MCF 10A (cell line): ENCODE results near the gene SREBF1. TPM values are rescaled to one million over a fixed set of nuclear protein-coding genes. Genes with fewer than 3 reads are reported as not detected.

Experiments used
- BruUV-seq: library from RNA; stranded (reverse); fragments of 400-500 nt; replicated peaks from 2 replicates; lab custom pipeline; 2021; lab: Mats Ljungman, UMichigan
- CTCF ChIA-PET: fragments of 300-600 bp; sonication (Branson Sonifier 250); formaldehyde crosslinking; extraction: SDS; loops from one replicate; lab custom pipeline; 2021; ENCODE audit warnings: antibody characterized with exemption, inconsistent platforms; lab: Yijun Ruan, JAX
- POLR2A ChIA-PET: fragments of 300-600, 350-650 bp; sonication (Branson Sonifier 250); formaldehyde crosslinking; extraction: SDS; loops from one replicate; lab custom pipeline; 2020; ENCODE audit warnings: antibody characterized with exemption, inconsistent platforms; lab: Yijun Ruan, JAX
- DNase-seq: peaks from one replicate; pipeline ENCODE4 v3.0.0-alpha.2; 2018; ENCODE audit not compliant: unreplicated experiment
- H3K27ac Mint-ChIP-seq: one replicate; pipeline ENCODE4 v1.8.0; 2022; ENCODE audit warnings: mild to moderate bottlenecking, low read depth, mixed read lengths; ENCODE audit not compliant: unreplicated experiment
- H3K27me3 Mint-ChIP-seq: one replicate; pipeline ENCODE4 v1.8.0; 2022; ENCODE audit warnings: mixed read lengths; ENCODE audit not compliant: insufficient read depth, unreplicated experiment
- H3K36me3 Mint-ChIP-seq: one replicate; pipeline ENCODE4 v1.8.0; 2022; ENCODE audit warnings: mild to moderate bottlenecking, moderate library complexity, mixed read lengths; ENCODE audit not compliant: insufficient read depth, unreplicated experiment
- H3K4me1 Mint-ChIP-seq: one replicate; pipeline ENCODE4 v1.8.0; 2022; ENCODE audit warnings: mixed read lengths; ENCODE audit not compliant: insufficient read depth, unreplicated experiment
- H3K4me3 Mint-ChIP-seq: one replicate; pipeline ENCODE4 v1.8.0; 2022; ENCODE audit warnings: mild to moderate bottlenecking, moderate library complexity, mixed read lengths; ENCODE audit not compliant: unreplicated experiment
- H3K9me3 Mint-ChIP-seq: one replicate; pipeline ENCODE4 v1.8.0; 2022; ENCODE audit warnings: mixed read lengths; ENCODE audit not compliant: unreplicated experiment
- intact Hi-C: fragments of 100-400 bp; cut with micrococcal nuclease; formaldehyde crosslinking; loops from 2 replicates; pipeline ENCODE4 v1.14.1; 2022
- total RNA-seq: library from RNA; stranded (reverse); gene quantifications from 2 replicates; pipeline ENCODE4 v1.2.3, GENCODE V29; 2022
- TF ChIP-seq, protein P1 (sequence below): fragments of 200-600 bp; IDR thresholded peaks from one replicate; pipeline ENCODE4 v1.8.0; 2022; ENCODE audit warnings: antibody characterized with exemption, mild to moderate bottlenecking; ENCODE audit not compliant: unreplicated experiment

The SREBF1 gene
- total RNA-seq, 1 experiment from 2014 or later: 87.1 TPM

DNA sequence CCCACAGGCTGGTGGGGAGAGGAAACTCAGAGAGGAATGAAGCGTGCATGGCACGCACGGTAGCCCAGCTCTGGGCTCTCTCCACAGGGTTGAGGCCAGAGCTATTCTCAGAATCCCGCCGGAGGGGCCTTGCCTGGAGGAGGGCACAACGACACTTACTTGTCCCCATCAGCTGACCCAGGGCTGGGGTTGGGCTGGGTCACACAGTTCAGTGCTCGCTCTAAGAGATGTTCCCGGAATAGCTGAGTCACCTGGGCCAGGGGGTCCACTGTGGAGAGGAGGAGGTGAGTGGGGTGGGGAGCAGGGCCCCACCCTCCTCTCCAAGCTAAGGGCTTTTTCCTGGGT lies 21.8 kb downstream of the SREBF1 start:
- H3K9me3 Mint-ChIP-seq: no peaks in the 10 kb centered on the region
- H3K27ac Mint-ChIP-seq: no peak overlapping the region
- POLR2A ChIA-PET: interaction anchor here (4.0 kb wide), 1 partner anchor 26 kb away, joined by 17 read pairs; no protein-coding TSS in a partner anchor
- TF ChIP-seq, protein P1, sequence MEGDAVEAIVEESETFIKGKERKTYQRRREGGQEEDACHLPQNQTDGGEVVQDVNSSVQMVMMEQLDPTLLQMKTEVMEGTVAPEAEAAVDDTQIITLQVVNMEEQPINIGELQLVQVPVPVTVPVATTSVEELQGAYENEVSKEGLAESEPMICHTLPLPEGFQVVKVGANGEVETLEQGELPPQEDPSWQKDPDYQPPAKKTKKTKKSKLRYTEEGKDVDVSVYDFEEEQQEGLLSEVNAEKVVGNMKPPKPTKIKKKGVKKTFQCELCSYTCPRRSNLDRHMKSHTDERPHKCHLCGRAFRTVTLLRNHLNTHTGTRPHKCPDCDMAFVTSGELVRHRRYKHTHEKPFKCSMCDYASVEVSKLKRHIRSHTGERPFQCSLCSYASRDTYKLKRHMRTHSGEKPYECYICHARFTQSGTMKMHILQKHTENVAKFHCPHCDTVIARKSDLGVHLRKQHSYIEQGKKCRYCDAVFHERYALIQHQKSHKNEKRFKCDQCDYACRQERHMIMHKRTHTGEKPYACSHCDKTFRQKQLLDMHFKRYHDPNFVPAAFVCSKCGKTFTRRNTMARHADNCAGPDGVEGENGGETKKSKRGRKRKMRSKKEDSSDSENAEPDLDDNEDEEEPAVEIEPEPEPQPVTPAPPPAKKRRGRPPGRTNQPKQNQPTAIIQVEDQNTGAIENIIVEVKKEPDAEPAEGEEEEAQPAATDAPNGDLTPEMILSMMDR: no peak
- H3K4me1 Mint-ChIP-seq: peaks cover 16% of the 10 kb centered on the region
- intact Hi-C loops: no loop called here
- H3K27me3 Mint-ChIP-seq: no peaks in the 10 kb centered on the region
- BruUV-seq: no TSS peak
- H3K4me3 Mint-ChIP-seq: no peak overlapping the region
- CTCF ChIA-PET: interaction anchor here (0.5 to 1.1 kb wide), 3 partner anchors 11 to 200 kb away, joined by 3 to 4 read pairs (median 4); no protein-coding TSS in a partner anchor
- H3K36me3 Mint-ChIP-seq: peaks cover 69% of the 10 kb centered on the region
- DNase-seq: no peak

DNA sequence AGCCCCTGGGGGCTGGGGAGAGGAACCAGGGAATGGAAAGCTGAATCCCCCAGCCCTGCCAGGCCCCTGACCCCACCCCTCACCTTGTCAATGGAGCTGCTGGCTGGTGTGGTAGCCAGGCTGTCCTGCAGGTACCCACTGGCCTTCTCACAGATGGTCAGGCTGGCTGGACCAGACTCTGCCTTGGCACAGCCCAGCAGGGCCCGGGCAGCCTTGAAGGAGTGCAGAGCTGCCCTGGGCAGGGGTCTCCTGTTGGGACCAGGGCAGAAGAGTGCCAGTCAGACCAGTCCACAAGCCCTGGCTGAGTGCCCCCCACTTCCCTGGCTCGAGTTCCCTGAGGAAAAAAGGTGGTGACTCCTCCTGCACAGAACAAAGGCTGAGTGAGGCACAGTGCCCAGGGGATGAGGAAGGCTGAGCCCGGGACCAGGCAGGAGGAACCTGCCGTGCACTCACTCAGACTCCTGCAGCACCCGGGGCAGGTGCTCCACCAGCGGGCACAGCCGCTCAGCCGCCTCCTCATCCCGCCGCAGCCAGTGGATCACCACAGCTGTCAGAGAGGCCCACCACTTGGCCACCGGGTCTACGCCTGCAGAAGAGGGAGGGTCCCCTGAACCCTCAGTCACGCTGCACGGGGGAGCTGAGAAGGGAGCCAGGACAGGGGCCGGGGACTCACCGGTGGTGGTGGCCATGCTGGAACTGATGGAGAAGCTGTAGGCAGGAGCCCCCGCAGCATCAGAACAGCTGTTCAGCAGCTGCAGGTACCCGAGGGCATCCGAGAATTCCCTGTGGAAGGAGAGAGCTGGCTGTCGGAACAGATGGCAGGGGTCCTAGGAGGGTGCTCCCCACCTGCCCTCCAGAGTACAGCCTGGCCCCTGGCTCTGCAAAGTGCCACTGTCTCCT lies 22.4 kb downstream of the SREBF1 start:
- DNase-seq: no peak
- BruUV-seq: no TSS peak
- Mint-ChIP-seq H3K27me3 (no peaks in the 10 kb centered on the region), H3K4me1 (peaks cover 10% of the 10 kb centered on the region), H3K27ac (no peak overlapping the region), H3K4me3 (no peak overlapping the region), H3K36me3 (peaks cover 67% of the 10 kb centered on the region), H3K9me3 (no peaks in the 10 kb centered on the region)
- intact Hi-C loops: no loop called here
- ChIA-PET POLR2A (interaction anchor here (0.6 to 4.0 kb wide), 2 partner anchors 27 to 123 kb away, joined by 3 to 17 read pairs; no protein-coding TSS in a partner anchor), CTCF (interaction anchor here (0.5 to 5.5 kb wide), 6 partner anchors 8 to 200 kb away, joined by 3 to 92 read pairs (median 4); no protein-coding TSS in a partner anchor)
- TF ChIP-seq, protein P1: no peak

DNA sequence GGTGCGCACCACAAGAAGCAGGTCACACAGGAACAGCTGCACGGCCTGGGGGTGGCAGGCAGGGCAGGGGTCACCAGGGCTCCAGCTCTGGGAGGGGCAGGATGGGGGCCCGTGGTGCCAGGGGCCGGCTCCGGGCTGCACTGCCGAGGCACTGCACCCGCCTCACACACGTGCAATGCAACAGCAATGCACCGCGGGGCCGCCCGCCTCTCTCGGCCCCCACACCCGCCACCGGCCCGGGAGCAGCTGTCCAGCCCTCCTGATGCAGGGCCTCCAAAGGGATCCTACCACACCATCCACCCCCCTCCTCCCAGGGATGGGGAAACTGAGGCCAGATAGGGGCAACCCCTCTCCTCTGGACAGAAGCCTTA lies 23.1 kb downstream of the SREBF1 start:
- intact Hi-C loops: no loop called here
- TF ChIP-seq, protein P1: no peak
- ChIA-PET CTCF (interaction anchor here (0.8 to 5.5 kb wide), 4 partner anchors 9 to 75 kb away, joined by 3 to 92 read pairs (median 12); no protein-coding TSS in a partner anchor), POLR2A (interaction anchor here (0.6 to 4.0 kb wide), 2 partner anchors 28 to 122 kb away, joined by 3 to 17 read pairs; no protein-coding TSS in a partner anchor)
- Mint-ChIP-seq H3K27me3 (no peaks in the 10 kb centered on the region), H3K27ac (no peak overlapping the region), H3K4me1 (peaks cover 4% of the 10 kb centered on the region), H3K36me3 (peaks cover 67% of the 10 kb centered on the region), H3K4me3 (no peak overlapping the region), H3K9me3 (no peaks in the 10 kb centered on the region)
- no peak for DNase-seq
- BruUV-seq: no TSS peak
